Heart left ventricle (tissue), 13 donors: Measurements from ENCODE around the gene ANXA11.

Source experiments
- POLR2A ChIP-seq, 2 donors: fragments of 450-650 bp; IDR thresholded peaks; one replicate each; pipeline ENCODE4 v1.6.1; 2017; ENCODE audit warnings: antibody characterized with exemption in 2 of 2, mild to moderate bottlenecking in 2 of 2, moderate library complexity in 2 of 2
- TF ChIP-seq, protein P1 (sequence below), 12 donors: fragments of 200-600 bp; sonication (generic) in 4 of 12; IDR thresholded peaks; one replicate each; pipeline versions ENCODE4 v1.5.0 to v1.8.0; 2018 to 2022; ENCODE audit warnings: antibody characterized with exemption in 12 of 12, mild to moderate bottlenecking in 5 of 12
- donor health status: ischemic (EF 13 %, LVEDD 7.1; RV severe dilation, severe dysfunction).
- donor health status: DM: no; HTN: yes; CAD: no.
- donor health status: DM: no; HTN: no; CAD: no.
- donor health status: ischemic (EF 25% LVEDD 6.9; RV normal size, moderate dysfunction).
- donor health status: ischemic (EF 25% LVEDD 5.7; RV mildly dilated, moderate dysfunction).
- donor health status: ischemic (EF 35%, LVEDD 5.7; RV mildly dilated, moderate dysfunction).
- donor health status: nonischemic (EF 11% LVEDD 7.7; RV severe dilation, severe dysfunction).
- donor health status: DM: yes; HTN: yes; CAD: no.
- donor health status: PGD.
- donor health status: ischemic (EF 29% LVEDD 5.4; RV normal size, mild dysfunction).
- donor health status: nonischemic (EF 23%, LVEDD 6.1; RV moderate dilation, normal function).

DNA sequence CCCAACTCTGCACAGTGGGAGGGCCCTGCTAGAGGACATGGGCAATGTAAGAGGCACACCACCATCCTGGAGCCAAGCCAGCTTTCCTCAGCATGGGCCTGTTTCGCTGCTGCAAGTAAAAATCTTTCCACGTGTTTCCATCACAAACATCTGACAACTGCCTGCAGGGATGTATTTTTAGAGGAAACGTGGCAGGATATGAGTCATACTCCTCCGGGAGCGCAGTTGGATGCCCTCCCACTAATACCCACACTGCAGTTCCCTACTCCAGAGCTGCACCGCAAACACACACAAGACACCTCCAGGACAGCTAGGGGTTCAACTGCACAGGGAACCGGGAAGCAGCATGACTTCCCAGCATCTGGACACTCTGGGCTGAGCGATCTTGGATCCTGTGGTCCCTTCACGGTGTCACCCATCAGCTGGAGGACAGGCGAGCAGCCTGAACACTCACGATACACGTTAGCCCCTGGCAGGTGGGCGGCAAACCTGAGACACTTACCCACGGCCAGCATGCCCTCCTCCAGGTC is 46.7 kb downstream of the ANXA11 start:
- peak in 1 of 2 donors; percentile 19 for TF ChIP-seq POLR2A (IDR thresholded peaks at IDR 0.05)
- TF ChIP-seq, protein P1, sequence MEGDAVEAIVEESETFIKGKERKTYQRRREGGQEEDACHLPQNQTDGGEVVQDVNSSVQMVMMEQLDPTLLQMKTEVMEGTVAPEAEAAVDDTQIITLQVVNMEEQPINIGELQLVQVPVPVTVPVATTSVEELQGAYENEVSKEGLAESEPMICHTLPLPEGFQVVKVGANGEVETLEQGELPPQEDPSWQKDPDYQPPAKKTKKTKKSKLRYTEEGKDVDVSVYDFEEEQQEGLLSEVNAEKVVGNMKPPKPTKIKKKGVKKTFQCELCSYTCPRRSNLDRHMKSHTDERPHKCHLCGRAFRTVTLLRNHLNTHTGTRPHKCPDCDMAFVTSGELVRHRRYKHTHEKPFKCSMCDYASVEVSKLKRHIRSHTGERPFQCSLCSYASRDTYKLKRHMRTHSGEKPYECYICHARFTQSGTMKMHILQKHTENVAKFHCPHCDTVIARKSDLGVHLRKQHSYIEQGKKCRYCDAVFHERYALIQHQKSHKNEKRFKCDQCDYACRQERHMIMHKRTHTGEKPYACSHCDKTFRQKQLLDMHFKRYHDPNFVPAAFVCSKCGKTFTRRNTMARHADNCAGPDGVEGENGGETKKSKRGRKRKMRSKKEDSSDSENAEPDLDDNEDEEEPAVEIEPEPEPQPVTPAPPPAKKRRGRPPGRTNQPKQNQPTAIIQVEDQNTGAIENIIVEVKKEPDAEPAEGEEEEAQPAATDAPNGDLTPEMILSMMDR (IDR thresholded peaks at IDR 0.05), result no peak
